ENCODE data around the gene SLC5A3. TPM values are rescaled to one million over a fixed set of nuclear protein-coding genes. Genes with fewer than 3 reads are reported as not detected.

The SLC5A3 gene
- total RNA-seq, 1 experiment from 2014 or later, result 29.4 TPM

DNA sequence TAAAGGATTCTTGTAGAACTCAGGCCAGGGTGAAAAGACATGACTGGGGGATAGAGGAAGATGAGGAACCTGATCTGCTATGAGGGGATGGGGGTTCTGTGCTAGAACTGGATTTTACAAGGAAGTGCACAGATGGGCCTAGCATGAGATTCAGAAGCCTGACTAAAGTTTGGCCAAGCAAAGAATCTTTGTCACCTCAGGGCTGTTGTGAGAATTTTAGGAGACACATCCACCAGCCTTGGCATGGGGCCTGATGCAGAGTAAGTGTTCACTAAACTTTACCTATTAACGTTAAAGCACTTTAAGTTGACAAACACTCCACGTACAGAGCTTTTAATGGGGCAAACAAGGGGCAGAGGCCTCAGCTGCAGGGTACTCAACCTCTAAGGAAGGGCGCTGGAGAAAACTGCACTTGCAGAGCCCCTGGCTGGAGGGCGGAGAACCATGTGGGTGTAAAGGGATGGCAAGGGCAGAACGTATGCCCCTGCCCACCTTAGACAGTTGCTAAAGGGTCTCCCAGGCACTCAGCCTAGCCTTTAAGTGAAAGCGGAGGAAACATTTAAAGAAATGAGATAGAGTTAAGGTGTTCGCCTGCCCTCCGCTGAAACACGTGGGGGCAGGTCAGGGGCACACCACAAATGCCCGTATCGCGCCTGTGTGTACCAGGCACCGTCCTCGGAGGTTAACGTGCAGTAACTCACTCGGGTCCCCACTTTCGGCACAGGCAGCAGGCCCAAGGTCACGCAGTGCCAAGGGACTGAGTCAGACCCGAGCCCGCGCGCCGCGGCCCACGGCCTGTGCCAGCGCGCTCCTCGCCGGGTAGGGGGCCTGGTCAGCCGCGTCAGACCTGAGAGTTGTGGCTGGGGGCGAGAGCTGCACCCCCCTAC, 990 bp upstream of the SLC5A3 start:
- Histone ChIP-seq H3K9me3 (ENCODE audit: control insufficient read depth, insufficient read depth, low read depth, low read length) (no peaks in the 10 kb centered on the region), H3K4me1 (ENCODE audit: control insufficient read depth, insufficient read depth, low read length) (peaks cover 17% of the 10 kb centered on the region), H3K36me3 (ENCODE audit: control insufficient read depth, insufficient read depth, low read length) (peaks cover 3% of the 10 kb centered on the region), H3K27ac (ENCODE audit: low read length) (peak overlapping the region; percentile 79), H3K27me3 (ENCODE audit: control insufficient read depth, insufficient read depth, low read length) (no peaks in the 10 kb centered on the region), H3K4me3 (ENCODE audit: low read depth in 2 of 2, low read length in 2 of 2) (peak overlapping the region; percentile 45 to 51)
- intact Hi-C loops (cut with micrococcal nuclease; ENCODE audit: unreplicated experiment) (loop anchor here (10.0 kb wide), 1 partner anchor 128 kb away; no protein-coding TSS in a partner anchor), in situ Hi-C loops (cut with HindIII; ENCODE audit: low pct_unique_long_range_greater_than_20kb, low sequenced_read_pairs) (no loop called here)
- ChIA-PET POLR2A (no interaction called here), CTCF (no interaction called here)
- ATAC-seq, result peak; percentile 50
- DNase-seq (ENCODE audit: low read depth, low spot score), result no peak
- BruUV-seq (replicated peaks), result no TSS peak
- TF ChIP-seq POLR2AphosphoS5 (IDR thresholded peaks at IDR 0.05; ENCODE audit: low read depth, low read length) (no peak), TCF7L2 (IDR thresholded peaks at IDR 0.05; ENCODE audit: low read depth, low read length) (no peak), SIN3A (IDR thresholded peaks at IDR 0.05; ENCODE audit: borderline replicate concordance, insufficient read depth, low read depth, low read length) (no peak), CTCF (IDR thresholded peaks at IDR 0.05) (no peak)
- TF ChIP-seq, protein P1, sequence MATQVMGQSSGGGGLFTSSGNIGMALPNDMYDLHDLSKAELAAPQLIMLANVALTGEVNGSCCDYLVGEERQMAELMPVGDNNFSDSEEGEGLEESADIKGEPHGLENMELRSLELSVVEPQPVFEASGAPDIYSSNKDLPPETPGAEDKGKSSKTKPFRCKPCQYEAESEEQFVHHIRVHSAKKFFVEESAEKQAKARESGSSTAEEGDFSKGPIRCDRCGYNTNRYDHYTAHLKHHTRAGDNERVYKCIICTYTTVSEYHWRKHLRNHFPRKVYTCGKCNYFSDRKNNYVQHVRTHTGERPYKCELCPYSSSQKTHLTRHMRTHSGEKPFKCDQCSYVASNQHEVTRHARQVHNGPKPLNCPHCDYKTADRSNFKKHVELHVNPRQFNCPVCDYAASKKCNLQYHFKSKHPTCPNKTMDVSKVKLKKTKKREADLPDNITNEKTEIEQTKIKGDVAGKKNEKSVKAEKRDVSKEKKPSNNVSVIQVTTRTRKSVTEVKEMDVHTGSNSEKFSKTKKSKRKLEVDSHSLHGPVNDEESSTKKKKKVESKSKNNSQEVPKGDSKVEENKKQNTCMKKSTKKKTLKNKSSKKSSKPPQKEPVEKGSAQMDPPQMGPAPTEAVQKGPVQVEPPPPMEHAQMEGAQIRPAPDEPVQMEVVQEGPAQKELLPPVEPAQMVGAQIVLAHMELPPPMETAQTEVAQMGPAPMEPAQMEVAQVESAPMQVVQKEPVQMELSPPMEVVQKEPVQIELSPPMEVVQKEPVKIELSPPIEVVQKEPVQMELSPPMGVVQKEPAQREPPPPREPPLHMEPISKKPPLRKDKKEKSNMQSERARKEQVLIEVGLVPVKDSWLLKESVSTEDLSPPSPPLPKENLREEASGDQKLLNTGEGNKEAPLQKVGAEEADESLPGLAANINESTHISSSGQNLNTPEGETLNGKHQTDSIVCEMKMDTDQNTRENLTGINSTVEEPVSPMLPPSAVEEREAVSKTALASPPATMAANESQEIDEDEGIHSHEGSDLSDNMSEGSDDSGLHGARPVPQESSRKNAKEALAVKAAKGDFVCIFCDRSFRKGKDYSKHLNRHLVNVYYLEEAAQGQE (IDR thresholded peaks at IDR 0.05; ENCODE audit: insufficient read depth in 1 of 2, low read depth in 2 of 2, low read length in 1 of 2), result no peak

- Histone ChIP-seq H3K36me3 (ENCODE audit: control insufficient read depth, insufficient read depth, low read length) (peaks cover 6% of the 10 kb centered on the region), H3K4me3 (ENCODE audit: low read depth in 2 of 2, low read length in 2 of 2) (peak overlapping the region; percentile 82 to 91), H3K27ac (ENCODE audit: low read length) (peak overlapping the region; percentile 88), H3K4me1 (ENCODE audit: control insufficient read depth, insufficient read depth, low read length) (peaks cover 31% of the 10 kb centered on the region), H3K27me3 (ENCODE audit: control insufficient read depth, insufficient read depth, low read length) (no peaks in the 10 kb centered on the region), H3K9me3 (ENCODE audit: control insufficient read depth, insufficient read depth, low read depth, low read length) (no peaks in the 10 kb centered on the region)
- in situ Hi-C loops (cut with HindIII; ENCODE audit: low pct_unique_long_range_greater_than_20kb, low sequenced_read_pairs), result no loop called here
- POLR2A ChIA-PET, result no interaction called here
- no peak for DNase-seq (ENCODE audit: low read depth, low spot score)
- no TSS peak for BruUV-seq (replicated peaks)
- peak; percentile 72 for ATAC-seq
- TF ChIP-seq, protein P1 (IDR thresholded peaks at IDR 0.05; ENCODE audit: insufficient read depth in 1 of 2, low read depth in 2 of 2, low read length in 1 of 2), result no peak
- TF ChIP-seq CTCF (IDR thresholded peaks at IDR 0.05), result peak; percentile 7; the same call in 1 of the 2 replicates
- TF ChIP-seq SIN3A (IDR thresholded peaks at IDR 0.05; ENCODE audit: borderline replicate concordance, insufficient read depth, low read depth, low read length), result 0 out of 2 replicates have a peak, but pooled peaks have one; percentile 52
- intact Hi-C loops (cut with micrococcal nuclease; ENCODE audit: unreplicated experiment), result loop anchor here (10.0 kb wide), 1 partner anchor 129 kb away; no protein-coding TSS in a partner anchor
- CTCF ChIA-PET, result interaction anchor here (1.0 to 1.1 kb wide), 2 partner anchors 150 to 292 kb away, joined by 3 to 5 read pairs; no protein-coding TSS in a partner anchor
These were observed 438 bp downstream of the SLC5A3 start for GRCh38 chr21:34073749-34074282.
